BJ (cell line): Measurements from ENCODE around the gene KRTAP10-6. TPM values are rescaled to one million over a fixed set of nuclear protein-coding genes. Genes with fewer than 3 reads are reported as not detected.

Experiments used
- CTCF ChIA-PET: fragments of 350-600 bp; formaldehyde crosslinking; extraction: SDS; loops from one replicate; lab custom pipeline; 2021; ENCODE audit warnings: antibody characterized with exemption, inconsistent platforms; lab: Yijun Ruan, JAX
- POLR2A ChIA-PET: fragments of 300-600 bp; sonication (Branson Sonifier 250); formaldehyde crosslinking; extraction: SDS; loops from one replicate; lab custom pipeline; 2021; ENCODE audit warnings: antibody characterized with exemption; lab: Charles Lee
- DNase-seq: peaks from one replicate; pipeline ENCODE4 v3.0.0-alpha.2; 2011; ENCODE audit warnings: low read depth
- H3K27me3 ChIP-seq: 2 replicates; pipeline ENCODE4 v1.6.0; 2011; ENCODE audit warnings: low read length; ENCODE audit not compliant: control insufficient read depth, insufficient read depth
- H3K36me3 ChIP-seq: 2 replicates; pipeline ENCODE4 v1.5.1; 2011; ENCODE audit warnings: low read length; ENCODE audit not compliant: control insufficient read depth, insufficient read depth
- H3K4me3 ChIP-seq: 2 replicates; pipeline ENCODE4 v1.5.1; 2011; ENCODE audit warnings: low read depth, mild to moderate bottlenecking, control low read depth, low read length
- CTCF ChIP-seq: IDR thresholded peaks from 2 replicates; pipeline ENCODE4 v1.5.1; 2011; ENCODE audit warnings: low read depth, mild to moderate bottlenecking, control low read depth, inconsistent platforms, low read length, moderate library complexity; ENCODE audit not compliant: insufficient read depth
- polyA plus RNA-seq: library from polyadenylated mRNA; depleted of rRNA; stranded (reverse); fragments of >200 nt; gene quantifications from 2 replicates; pipeline ENCODE4 v1.2.3, GENCODE V29; 2011

Gene KRTAP10-6
- polyA plus RNA-seq, 1 experiment = not detected

DNA sequence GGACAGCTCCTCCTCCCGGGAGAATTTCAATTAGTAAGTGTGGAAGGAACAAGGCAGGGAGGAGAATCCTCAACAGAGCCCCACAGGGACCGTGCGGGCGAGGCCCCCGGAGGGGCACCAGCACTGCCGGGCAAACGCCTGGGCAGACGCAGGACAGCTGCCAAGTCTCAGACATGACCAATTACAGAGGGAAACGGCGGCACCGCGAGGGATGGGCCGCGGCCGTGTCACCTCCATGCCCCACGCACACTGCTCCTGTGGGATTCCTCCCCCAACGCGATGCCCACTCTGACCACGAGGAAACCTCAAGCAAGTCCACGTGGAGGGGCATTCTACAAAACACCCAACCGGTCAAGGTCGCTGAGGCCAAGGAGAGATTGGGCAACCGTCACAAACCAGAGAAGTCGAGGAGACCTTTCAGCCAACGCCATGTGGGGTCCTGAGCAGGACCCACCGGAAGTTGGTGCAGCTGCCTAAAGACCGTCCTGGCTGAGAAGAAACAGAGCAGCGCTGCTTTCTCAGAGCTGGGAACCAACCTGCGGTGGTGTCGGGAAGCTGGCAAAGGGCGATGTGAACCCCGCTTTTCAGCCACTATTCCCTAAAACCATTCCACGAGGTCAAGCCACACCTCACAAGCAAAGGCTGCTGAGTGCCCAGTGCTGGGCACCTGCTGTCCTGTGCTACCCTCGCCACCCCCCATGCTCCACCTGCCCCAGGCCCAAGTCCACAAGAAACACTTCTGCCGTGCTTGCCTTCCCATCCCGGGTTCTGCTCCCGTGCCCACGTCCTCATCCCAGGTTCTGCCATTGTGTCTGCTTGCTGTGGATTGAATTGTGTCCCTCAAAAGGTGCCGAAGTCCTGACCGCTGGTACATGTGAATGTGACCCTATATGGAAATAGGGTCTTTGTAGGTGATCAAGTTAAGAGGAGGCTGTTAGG is 20.2 kb downstream of the KRTAP10-6 start:
- H3K27me3 ChIP-seq = no peaks in the 10 kb centered on the region
- ChIA-PET CTCF (no interaction called here), POLR2A (no interaction called here)
- no peaks in the 10 kb centered on the region for H3K36me3 ChIP-seq
- no peak overlapping the region for H3K4me3 ChIP-seq
- no peak for DNase-seq
- TF ChIP-seq CTCF = no peak

GRCh38 chr21:44571296-44571695 is 21.0 kb downstream of the KRTAP10-6 start:
- no peak for DNase-seq
- POLR2A ChIA-PET = no interaction called here
- no peak overlapping the region for H3K4me3 ChIP-seq
- CTCF ChIA-PET = no interaction called here
- no peak for TF ChIP-seq CTCF
- H3K27me3 ChIP-seq = no peaks in the 10 kb centered on the region
- H3K36me3 ChIP-seq = no peaks in the 10 kb centered on the region

GRCh38 chr21:44569861-44570517 is 22.3 kb downstream of the KRTAP10-6 start:
- DNase-seq = no peak
- CTCF ChIA-PET = no interaction called here

GRCh38 chr21:44568667-44569556 is 23.4 kb downstream of the KRTAP10-6 start:
- CTCF ChIA-PET = no interaction called here
- no peak for DNase-seq
- POLR2A ChIA-PET = no interaction called here
- Histone ChIP-seq H3K36me3 (no peaks in the 10 kb centered on the region), H3K4me3 (no peak overlapping the region), H3K27me3 (no peaks in the 10 kb centered on the region)
- no peak for TF ChIP-seq CTCF

More at GRCh38 chr21:44569861-44570517, 22.3 kb downstream of the KRTAP10-6 start:
- TF ChIP-seq CTCF = no peak
- Histone ChIP-seq H3K27me3 (no peaks in the 10 kb centered on the region), H3K36me3 (no peaks in the 10 kb centered on the region), H3K4me3 (no peak overlapping the region)
- POLR2A ChIA-PET = no interaction called here

GRCh38 chr21:44568261-44568660 is 24.0 kb downstream of the KRTAP10-6 start:
- TF ChIP-seq CTCF = no peak
- Histone ChIP-seq H3K36me3 (no peaks in the 10 kb centered on the region), H3K27me3 (no peaks in the 10 kb centered on the region), H3K4me3 (no peak overlapping the region)
- ChIA-PET POLR2A (no interaction called here), CTCF (no interaction called here)
- no peak for DNase-seq
